ENCODE measurements around the gene TRIM49.
"Not testable (repeated sequence)": the region's sequence is repeated elsewhere in the genome, so short reads cannot be mapped to it uniquely, and the experiment has no call there.

TRIM49 gene, protein sequence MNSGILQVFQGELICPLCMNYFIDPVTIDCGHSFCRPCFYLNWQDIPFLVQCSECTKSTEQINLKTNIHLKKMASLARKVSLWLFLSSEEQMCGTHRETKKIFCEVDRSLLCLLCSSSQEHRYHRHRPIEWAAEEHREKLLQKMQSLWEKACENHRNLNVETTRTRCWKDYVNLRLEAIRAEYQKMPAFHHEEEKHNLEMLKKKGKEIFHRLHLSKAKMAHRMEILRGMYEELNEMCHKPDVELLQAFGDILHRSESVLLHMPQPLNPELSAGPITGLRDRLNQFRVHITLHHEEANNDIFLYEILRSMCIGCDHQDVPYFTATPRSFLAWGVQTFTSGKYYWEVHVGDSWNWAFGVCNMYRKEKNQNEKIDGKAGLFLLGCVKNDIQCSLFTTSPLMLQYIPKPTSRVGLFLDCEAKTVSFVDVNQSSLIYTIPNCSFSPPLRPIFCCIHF

DNA sequence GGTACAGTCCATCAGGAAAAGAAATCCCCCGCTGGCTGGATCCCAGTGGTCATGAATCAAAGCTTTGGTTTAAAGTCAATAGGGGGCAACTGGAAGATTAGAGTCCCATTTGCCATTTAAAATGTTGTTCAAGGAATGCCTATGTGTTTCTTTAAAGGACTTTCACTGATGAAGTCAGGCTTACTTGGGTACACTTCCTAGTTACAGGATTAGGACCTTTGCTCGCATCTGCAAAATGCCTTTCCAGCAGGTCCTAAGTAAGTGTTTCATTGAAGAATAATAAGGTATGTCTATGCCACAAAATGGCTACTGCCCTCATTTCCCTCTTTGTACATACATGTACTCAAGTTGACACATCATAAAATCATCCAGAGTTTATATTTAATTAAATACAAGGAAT lies at the start of gene TRIM49:
TRIM49 (minus strand) TSS at position 101 of the 400 bp plus-strand sequence. CDS start 4,106 bp downstream, outside the sequence.
- not testable (repeated sequence) for DNase-seq (ENCODE audit: low read depth in 2 of 2)

DNA sequence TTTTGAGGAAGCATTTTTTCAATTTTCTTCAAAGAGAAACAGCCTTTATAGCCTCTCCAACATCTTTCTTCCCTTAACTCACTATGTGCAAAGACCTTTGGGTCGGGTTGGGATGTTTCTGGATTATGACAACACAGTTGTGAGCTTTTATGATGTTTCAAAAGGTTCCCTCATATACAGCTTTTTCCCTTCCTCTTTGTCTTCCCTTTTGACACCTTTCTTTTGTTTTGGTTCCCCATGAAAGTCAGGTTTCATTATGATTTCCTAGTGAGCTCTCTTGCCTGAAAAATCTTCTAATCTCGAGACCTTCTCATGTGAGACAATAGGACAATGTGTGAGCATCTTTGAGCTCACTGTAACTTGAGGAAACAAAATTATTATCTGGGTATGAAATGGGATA lies 18.3 kb upstream of the TRIM49 start:
- not testable (repeated sequence) for DNase-seq (ENCODE audit: low read depth in 2 of 2)

DNA sequence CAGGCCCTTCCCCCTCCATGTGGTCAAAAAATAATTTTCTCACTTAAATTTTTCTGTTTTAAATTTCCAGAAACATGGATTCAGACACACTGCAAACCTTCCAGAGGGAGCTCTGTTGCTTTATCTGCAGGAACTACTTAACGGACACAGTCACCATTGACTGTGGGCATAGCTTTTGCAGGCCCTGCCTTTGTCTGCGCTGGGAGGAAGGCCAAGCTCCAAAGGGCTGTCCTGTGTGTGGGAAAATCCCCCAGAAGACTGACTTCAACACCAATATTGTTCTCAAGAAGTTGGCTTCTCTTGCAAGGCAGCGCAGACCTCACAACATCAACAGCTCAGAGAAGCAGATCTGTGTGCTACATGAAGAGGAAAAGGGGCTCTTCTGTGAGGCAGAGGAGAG lies 11.6 kb upstream of the TRIM49 start:
- DNase-seq (ENCODE audit: low read depth in 2 of 2), result not testable (repeated sequence)

DNA sequence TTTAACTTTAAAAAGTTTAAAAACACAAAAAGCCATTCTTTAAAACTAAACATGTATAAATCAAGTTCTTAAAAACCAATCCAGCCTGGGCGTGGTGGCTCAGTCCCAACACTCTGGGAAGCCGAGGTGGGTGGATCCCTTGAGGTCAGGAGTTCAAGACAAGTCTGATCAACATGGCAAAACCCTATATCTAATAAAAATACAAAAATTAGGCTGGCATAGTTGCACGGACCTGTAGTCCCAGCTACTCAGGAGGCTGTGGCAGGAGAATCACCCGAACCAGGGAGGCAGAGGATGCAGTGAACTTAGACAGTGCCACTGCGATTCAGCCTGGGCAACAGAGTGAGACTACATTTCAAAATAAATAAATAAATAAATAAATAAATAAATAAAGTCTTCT lies 5.2 kb upstream of the TRIM49 start:
- DNase-seq (ENCODE audit: low read depth in 2 of 2), result not testable (repeated sequence)

DNA sequence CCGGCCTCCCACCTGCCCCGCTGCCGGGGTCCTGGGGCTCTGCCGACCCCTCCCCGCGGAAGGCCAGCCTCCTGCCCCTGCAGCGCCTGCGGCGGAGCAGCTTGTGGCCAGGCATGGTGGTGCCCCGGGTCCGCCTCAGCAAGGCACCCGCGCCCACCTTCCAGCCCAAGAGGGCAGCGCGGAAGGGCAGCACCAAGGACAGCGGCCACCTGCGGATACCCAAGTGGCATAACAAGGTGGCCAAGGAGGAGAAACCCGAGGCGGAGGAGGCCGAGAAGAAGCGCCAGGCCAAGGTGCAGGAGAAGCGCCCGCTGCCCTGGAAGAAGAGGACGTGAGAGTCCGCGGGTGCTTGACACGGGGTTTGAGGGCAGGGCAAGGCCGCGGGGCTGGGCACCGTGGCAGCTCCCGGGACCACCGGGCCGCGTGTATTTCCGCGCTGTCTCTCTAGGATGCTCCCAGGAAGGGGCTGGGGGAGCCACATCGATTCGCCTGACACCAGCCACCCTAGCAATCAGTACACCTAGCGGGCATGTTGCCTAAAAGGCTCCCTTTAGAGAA lies 20.8 kb downstream of the TRIM49 start:
- not testable (repeated sequence) for DNase-seq (ENCODE audit: low read depth in 2 of 2)

DNA sequence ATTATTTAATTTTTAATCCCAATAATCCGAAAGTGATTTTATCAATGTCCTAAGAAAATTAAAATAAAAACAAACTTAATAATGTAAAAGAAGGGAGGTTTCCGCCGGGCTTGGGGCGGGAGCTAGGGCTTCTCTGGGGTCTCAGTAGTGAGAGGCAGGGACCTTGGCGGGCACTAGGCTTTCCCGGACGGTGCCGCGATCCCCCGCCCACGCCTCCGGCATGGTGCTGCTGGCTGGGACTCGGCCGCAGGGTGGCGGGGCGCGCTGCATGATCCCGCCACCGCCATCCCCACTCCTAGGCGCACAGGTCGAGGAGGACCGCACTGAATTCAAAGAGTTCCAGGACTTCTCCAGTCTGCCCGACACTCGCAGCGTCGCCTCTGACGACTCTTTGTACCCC lies 22.6 kb downstream of the TRIM49 start:
- DNase-seq (ENCODE audit: low read depth in 2 of 2), result not testable (repeated sequence)

DNA sequence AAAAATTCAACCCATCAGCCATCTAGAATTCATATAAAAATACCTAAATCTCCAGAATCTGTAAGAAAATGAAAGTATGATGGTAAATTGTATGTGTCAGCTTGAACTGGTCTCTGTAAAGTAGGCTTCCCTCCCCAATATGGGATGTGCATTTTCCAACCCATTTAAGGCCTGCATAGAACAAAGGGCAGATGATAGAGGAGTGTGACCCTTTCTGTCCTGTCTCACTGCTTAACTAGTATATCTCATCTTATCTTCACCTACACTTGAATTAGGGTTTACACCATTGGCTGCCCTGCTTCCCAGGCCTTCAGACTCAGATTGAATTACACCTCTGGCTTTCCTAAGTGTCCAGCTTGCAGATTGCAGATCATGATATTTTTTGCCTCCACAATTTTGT lies 57.6 kb downstream of the TRIM49 start:
- not testable (repeated sequence) for DNase-seq (ENCODE audit: low read depth in 2 of 2)
